ENCODE results near the gene CFH. TPM values are rescaled to one million over a fixed set of nuclear protein-coding genes. Genes with fewer than 3 reads are reported as not detected.

Gene CFH
- total and polyA plus RNA-seq, 10 of the 15 experiments (the other 5 are each of a cell fraction or from before 2014, with no cell fraction given) = 0.46 TPM; not detected in 9

- no peak overlapping the region for H3K27ac ChIP-seq (ENCODE audit: control insufficient read depth, insufficient read depth)
- no peak for TF ChIP-seq SMAD1 (IDR thresholded peaks at IDR 0.05; ENCODE audit: low read depth, partially characterized antibody)
- no peak for TF ChIP-seq USF1 (IDR thresholded peaks at IDR 0.05; ENCODE audit: borderline replicate concordance, extremely low read length, insufficient read depth, low read depth, low read length)
- TF ChIP-seq ZBTB33 (IDR thresholded peaks at IDR 0.05) = no peak
- no peak for TF ChIP-seq ZNF622 (IDR thresholded peaks at IDR 0.05)
- no peak for TF ChIP-seq HDAC2 (IDR thresholded peaks at IDR 0.05)
- TF ChIP-seq YBX1 (IDR thresholded peaks at IDR 0.05) = no peak
- TF ChIP-seq POLR2AphosphoS5 (IDR thresholded peaks at IDR 0.05; ENCODE audit: low read length) = no peak
- no peak for TF ChIP-seq PAX8 (IDR thresholded peaks at IDR 0.05)
- no peak for TF ChIP-seq TARDBP (IDR thresholded peaks at IDR 0.05; ENCODE audit: borderline replicate concordance)
- no peak for TF ChIP-seq TBL1XR1 (IDR thresholded peaks at IDR 0.05; ENCODE audit: low read depth, low read length)
- TF ChIP-seq RELA (IDR thresholded peaks at IDR 0.05; ENCODE audit: borderline replicate concordance, partially characterized antibody) = no peak
- TF ChIP-seq MLLT1 (IDR thresholded peaks at IDR 0.05) = no peak
- H3K4me1 ChIP-seq (ENCODE audit: control insufficient read depth, insufficient read depth, low read length) = no peaks in the 10 kb centered on the region
- ChIA-PET RAD21 (ENCODE audit: unreplicated experiment) (no interaction called here), SMC1A (ENCODE audit: uncharacterized antibody, unreplicated experiment) (no interaction called here), POLR2A (no interaction called here), CTCF (interaction anchor here (0.6 kb wide), 1 partner anchor 493 kb away, joined by 3 read pairs; no protein-coding TSS in a partner anchor)
- H3K36me3 ChIP-seq (ENCODE audit: control insufficient read depth in 2 of 2, insufficient read depth in 2 of 2, low read length in 1 of 2) = no peaks in the 10 kb centered on the region
- no peaks in the 10 kb centered on the region for H3K79me2 ChIP-seq (ENCODE audit: control insufficient read depth, insufficient read depth, low read length)
- intact Hi-C loops (cut with micrococcal nuclease; ENCODE audit: unreplicated experiment) (no loop called here), in situ Hi-C loops (cut with MboI) (no loop called here)
- H3K9ac ChIP-seq (ENCODE audit: control insufficient read depth, insufficient read depth, low read length) = no peak overlapping the region
- ATAC-seq = no peak
- no peaks in the 10 kb centered on the region for H4K20me1 ChIP-seq (ENCODE audit: control insufficient read depth, insufficient read depth)
- WGBS (ENCODE audit: insufficient coverage, insufficient replicate concordance, low lambda C conversion rate, missing lambda C conversion rate) = 0% methylated on average over 1 of the region's 1 CpG
- BruUV-seq (replicated peaks) = no TSS peak
- no peaks in the 10 kb centered on the region for H3K9me3 ChIP-seq (replicated peaks; ENCODE audit: control insufficient read depth, insufficient read depth, low read length)
- no peak overlapping the region for H2AFZ ChIP-seq (ENCODE audit: control insufficient read depth, low read depth, low read length)
- no peaks in the 10 kb centered on the region for H3K27me3 ChIP-seq (replicated peaks in 1 of 2; ENCODE audit: control insufficient read depth in 2 of 2, insufficient read depth in 2 of 2, low read length in 1 of 2)
- H3K4me3 ChIP-seq = no peak overlapping the region
- no peak for FAIRE-seq
- H3K4me2 ChIP-seq (ENCODE audit: control insufficient read depth, insufficient read depth) = no peak overlapping the region
- DNase-seq (ENCODE audit: low read depth, low spot score) = no peak
These were observed 10.9 kb upstream of the CFH start for GRCh38 chr1:196640976-196641375.

Measured in GM12878 (cell line).